OCI-LY7 (cell line): ENCODE results near the gene ANO10.

Experiments used
- EZH2phosphoT487 ChIP-seq: fragments of 200-600 bp; sonication (generic); IDR thresholded peaks from 2 replicates; pipeline ENCODE4 v1.6.1; 2018; ENCODE audit warnings: low read depth, borderline replicate concordance, mild to moderate bottlenecking, mixed run types, antibody characterized with exemption, low read length, moderate library complexity, mixed read lengths
- TF ChIP-seq, protein P1 (sequence below): fragments of 200-600 bp; sonication (generic); conservative IDR thresholded peaks from 2 replicates; pipeline ENCODE4 v1.5.1; 2014; ENCODE audit warnings: mild to moderate bottlenecking, antibody characterized with exemption, low read length, moderate library complexity, mixed read lengths

DNA sequence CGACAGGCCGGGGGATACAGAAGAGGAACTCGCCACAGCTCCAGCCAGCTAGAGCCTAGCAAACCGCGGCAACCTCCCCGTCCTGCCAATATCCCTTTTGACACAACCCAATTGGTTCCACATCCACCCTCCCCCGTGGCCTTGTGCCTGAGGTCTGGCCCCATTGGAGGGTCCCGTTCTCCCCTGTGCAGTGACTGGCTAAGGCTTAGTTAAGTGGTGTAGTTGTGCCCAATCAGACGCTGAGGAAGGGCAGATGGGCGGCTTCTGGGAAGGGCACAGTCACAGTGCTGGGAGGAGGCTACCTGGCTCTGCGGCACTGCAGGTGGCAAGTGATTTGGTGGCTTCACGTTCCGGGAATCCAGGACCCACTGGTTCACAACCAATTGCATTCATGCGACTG, 256.9 kb downstream of the ANO10 start:
- TF ChIP-seq, protein P1, sequence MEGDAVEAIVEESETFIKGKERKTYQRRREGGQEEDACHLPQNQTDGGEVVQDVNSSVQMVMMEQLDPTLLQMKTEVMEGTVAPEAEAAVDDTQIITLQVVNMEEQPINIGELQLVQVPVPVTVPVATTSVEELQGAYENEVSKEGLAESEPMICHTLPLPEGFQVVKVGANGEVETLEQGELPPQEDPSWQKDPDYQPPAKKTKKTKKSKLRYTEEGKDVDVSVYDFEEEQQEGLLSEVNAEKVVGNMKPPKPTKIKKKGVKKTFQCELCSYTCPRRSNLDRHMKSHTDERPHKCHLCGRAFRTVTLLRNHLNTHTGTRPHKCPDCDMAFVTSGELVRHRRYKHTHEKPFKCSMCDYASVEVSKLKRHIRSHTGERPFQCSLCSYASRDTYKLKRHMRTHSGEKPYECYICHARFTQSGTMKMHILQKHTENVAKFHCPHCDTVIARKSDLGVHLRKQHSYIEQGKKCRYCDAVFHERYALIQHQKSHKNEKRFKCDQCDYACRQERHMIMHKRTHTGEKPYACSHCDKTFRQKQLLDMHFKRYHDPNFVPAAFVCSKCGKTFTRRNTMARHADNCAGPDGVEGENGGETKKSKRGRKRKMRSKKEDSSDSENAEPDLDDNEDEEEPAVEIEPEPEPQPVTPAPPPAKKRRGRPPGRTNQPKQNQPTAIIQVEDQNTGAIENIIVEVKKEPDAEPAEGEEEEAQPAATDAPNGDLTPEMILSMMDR, result no peak
- no peak for TF ChIP-seq EZH2phosphoT487
